Skin epidermis (tissue), 12 donors: ENCODE results near the gene TLR9.
"Not testable (repeated sequence)": the region's sequence is repeated elsewhere in the genome, so short reads cannot be mapped to it uniquely, and the experiment has no call there.

ENCODE experiments used
- H3K27ac ChIP-seq, 21 experiments: fragments of 200-600 bp; sonication (generic) in 11 of 21; one replicate each; pipeline ENCODE4 v1.5.0; 2020; ENCODE audit warnings: mild to moderate bottlenecking in 3 of 21, inconsistent platforms in 2 of 21, moderate library complexity in 2 of 21
- H3K4me3 ChIP-seq, 7 experiments: fragments of 200-600 bp; sonication (generic) in 2 of 7; one replicate each; pipeline ENCODE4 v1.5.0; 2020; ENCODE audit warnings: inconsistent platforms in 2 of 7, mild to moderate bottlenecking in 2 of 7, moderate library complexity in 1 of 7

TLR9 gene

GRCh38 chr3:52225452-52226228 lies at the start of gene TLR9:
TLR9 (minus strand) TSS chr3:52225645; CDS start chr3:52225529, 116 bp downstream.
- Histone ChIP-seq H3K4me3 (no peak within 1 kb of the TSS), H3K27ac (peak within 1 kb of the TSS in 6 of 21 experiments; percentile 15 to 78 (median 56))

GRCh38 chr3:52274781-52275180 lies 49.3 kb upstream of the TLR9 start:
- H3K27ac ChIP-seq: peak overlapping the region in 6 of 21 experiments; percentile 25 to 96 (median 64)
- H3K4me3 ChIP-seq: peak overlapping the region in 2 of 7 experiments; percentile 2 to 72

GRCh38 chr3:52272831-52273230 lies 47.4 kb upstream of the TLR9 start:
- Histone ChIP-seq H3K4me3 (no peak overlapping the region), H3K27ac (peak overlapping the region in 4 of 21 experiments; percentile 31 to 81 (median 47))

- H3K4me3 ChIP-seq: not testable (repeated sequence)
- H3K27ac ChIP-seq: peak overlapping the region in 12 of 21 experiments; percentile 1 to 81 (median 59)
Observed at GRCh38 chr3:52272172-52272571, 46.7 kb upstream of the TLR9 start.

GRCh38 chr3:52270252-52270754 lies 44.9 kb upstream of the TLR9 start:
- Histone ChIP-seq H3K4me3 (no peak overlapping the region), H3K27ac (peak overlapping the region in 19 of 21 experiments; percentile 20 to 81 (median 56))

- Histone ChIP-seq H3K27ac (peak overlapping the region in 17 of 21 experiments; percentile 6 to 81 (median 57)), H3K4me3 (no peak overlapping the region)
Observed at GRCh38 chr3:52269776-52270175, 44.3 kb upstream of the TLR9 start.

GRCh38 chr3:52268036-52268435 lies 42.6 kb upstream of the TLR9 start:
- Histone ChIP-seq H3K4me3 (no peak overlapping the region), H3K27ac (peak overlapping the region in 5 of 21 experiments; percentile 20 to 69 (median 37))

- Histone ChIP-seq H3K4me3 (no peak overlapping the region), H3K27ac (no peak overlapping the region)
Observed at GRCh38 chr3:52265387-52265786, 39.9 kb upstream of the TLR9 start.

- Histone ChIP-seq H3K27ac (peak overlapping the region in 2 of 21 experiments; percentile 25), H3K4me3 (no peak overlapping the region)
Observed at GRCh38 chr3:52262447-52262846, 37.0 kb upstream of the TLR9 start.

- Histone ChIP-seq H3K27ac (peak overlapping the region in 1 of 21 experiments; percentile 11), H3K4me3 (no peak overlapping the region)
Observed at GRCh38 chr3:52259448-52259847, 34.0 kb upstream of the TLR9 start.

GRCh38 chr3:52259035-52259434 lies 33.6 kb upstream of the TLR9 start:
- Histone ChIP-seq H3K27ac (peak overlapping the region in 1 of 21 experiments; percentile 16), H3K4me3 (no peak overlapping the region)

- H3K27ac ChIP-seq: peak overlapping the region in 1 of 21 experiments; percentile 45
- H3K4me3 ChIP-seq: no peak overlapping the region
Observed at GRCh38 chr3:52257911-52258310, 32.5 kb upstream of the TLR9 start.

- Histone ChIP-seq H3K4me3 (no peak overlapping the region), H3K27ac (peak overlapping the region in 1 of 21 experiments; percentile 90)
Observed at GRCh38 chr3:52256622-52257021, 31.2 kb upstream of the TLR9 start.

GRCh38 chr3:52256159-52256558 lies 30.7 kb upstream of the TLR9 start:
- H3K4me3 ChIP-seq: no peak overlapping the region
- H3K27ac ChIP-seq: peak overlapping the region in 2 of 21 experiments; percentile 45 to 90

GRCh38 chr3:52254608-52255007 lies 29.2 kb upstream of the TLR9 start:
- no peak overlapping the region for H3K4me3 ChIP-seq
- peak overlapping the region in 11 of 21 experiments; percentile 42 to 95 (median 78) for H3K27ac ChIP-seq

GRCh38 chr3:52253314-52254304 lies 28.2 kb upstream of the TLR9 start:
- Histone ChIP-seq H3K27ac (peak overlapping the region in 20 of 21 experiments; percentile 9 to 95 (median 77)), H3K4me3 (no peak overlapping the region)

GRCh38 chr3:52250122-52250521 lies 24.7 kb upstream of the TLR9 start:
- Histone ChIP-seq H3K27ac (peak overlapping the region in 6 of 21 experiments; percentile 15 to 56 (median 18)), H3K4me3 (no peak overlapping the region)

GRCh38 chr3:52249683-52250082 lies 24.2 kb upstream of the TLR9 start:
- no peak overlapping the region for H3K4me3 ChIP-seq
- H3K27ac ChIP-seq: peak overlapping the region in 3 of 21 experiments; percentile 1 to 49 (median 17)

- Histone ChIP-seq H3K4me3 (no peak overlapping the region), H3K27ac (peak overlapping the region in 5 of 21 experiments; percentile 1 to 97 (median 17))
Observed at GRCh38 chr3:52248816-52249547, 23.5 kb upstream of the TLR9 start.
